ENCODE results near the gene IFNL3.

Gene IFNL3

GRCh38 chr19:39196860-39197562 lies 47.8 kb downstream of the IFNL3 start, which contains the start of gene NCCRP1:
Gene NCCRP1, plus strand, starts transcription at chr19:39196964. Its CDS starts 19 bp downstream, at chr19:39196983.
- Histone ChIP-seq H3K27me3 (ENCODE audit: low read depth, low read length) (peaks cover 7% of the 10 kb centered on the region), H3K9ac (ENCODE audit: low read length) (no peak within 1 kb of the TSS), H3K4me3 (ENCODE audit: low read length) (no peak within 1 kb of the TSS)

DNA sequence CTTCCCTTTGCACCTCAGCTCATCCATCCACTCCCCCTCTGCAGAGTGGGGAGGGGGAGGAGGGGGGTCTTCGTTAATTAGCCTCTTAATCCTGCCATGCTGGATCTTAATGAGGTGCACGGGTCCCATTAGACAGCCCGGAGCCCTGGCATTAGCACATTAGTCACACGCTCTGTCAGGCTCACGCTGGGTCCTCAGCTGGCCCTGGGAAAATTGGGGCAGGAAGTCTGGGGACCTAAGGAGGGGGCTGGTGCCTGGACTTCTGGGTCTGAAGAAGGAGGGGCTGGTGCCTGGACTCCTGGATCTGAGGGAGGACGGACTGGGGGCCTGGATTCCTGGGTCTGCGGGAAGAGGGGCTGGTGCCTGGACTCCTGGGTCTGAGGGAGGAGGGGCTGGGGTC lies 48.5 kb downstream of the IFNL3 start:
- no peak for TF ChIP-seq EZH2phosphoT487 (IDR thresholded peaks at IDR 0.05; ENCODE audit: low read depth)
- no peak for TF ChIP-seq CTCF (IDR thresholded peaks at IDR 0.05; ENCODE audit: low read depth, low read length)
- Histone ChIP-seq H4K20me1 (ENCODE audit: insufficient read depth, low read length) (no peaks in the 10 kb centered on the region), H3K4me3 (ENCODE audit: low read length) (no peak overlapping the region), H3K9me3 (ENCODE audit: insufficient read depth, low read length) (no peaks in the 10 kb centered on the region), H3K4me2 (ENCODE audit: low read length) (no peak overlapping the region), H3K36me3 (replicated peaks; ENCODE audit: low read depth, low read length) (no peaks in the 10 kb centered on the region), H3K27ac (ENCODE audit: low read length) (no peak overlapping the region), H3K9ac (ENCODE audit: low read length) (no peak overlapping the region), H3K79me2 (ENCODE audit: low read length) (no peaks in the 10 kb centered on the region), H2AFZ (ENCODE audit: low read depth, low read length) (no peak overlapping the region), H3K27me3 (ENCODE audit: low read depth, low read length) (peaks cover 7% of the 10 kb centered on the region), H3K4me1 (ENCODE audit: low read length) (no peaks in the 10 kb centered on the region; the same call in 1 of the 2 replicates)

More at GRCh38 chr19:39196860-39197562, 47.8 kb downstream of the IFNL3 start, which contains the start of gene NCCRP1:
- no peak within 1 kb of the TSS for H3K27ac ChIP-seq (ENCODE audit: low read length)
- H3K9me3 ChIP-seq (ENCODE audit: insufficient read depth, low read length), result no peaks in the 10 kb centered on the region
- H2AFZ ChIP-seq (ENCODE audit: low read depth, low read length), result no peak within 1 kb of the TSS
- no peaks in the 10 kb centered on the region for H3K79me2 ChIP-seq (ENCODE audit: low read length)
- H3K4me1 ChIP-seq (ENCODE audit: low read length), result no peaks in the 10 kb centered on the region; the same call in 1 of the 2 replicates
- H3K4me2 ChIP-seq (ENCODE audit: low read length), result no peak within 1 kb of the TSS
- no peaks in the 10 kb centered on the region for H3K36me3 ChIP-seq (replicated peaks; ENCODE audit: low read depth, low read length)
- TF ChIP-seq CTCF (IDR thresholded peaks at IDR 0.05; ENCODE audit: low read depth, low read length), result no peak
- no peaks in the 10 kb centered on the region for H4K20me1 ChIP-seq (ENCODE audit: insufficient read depth, low read length)

GRCh38 chr19:39195755-39196154 lies 49.1 kb downstream of the IFNL3 start:
- Histone ChIP-seq H3K79me2 (ENCODE audit: low read length) (no peaks in the 10 kb centered on the region), H3K27ac (ENCODE audit: low read length) (no peak overlapping the region), H3K4me3 (ENCODE audit: low read length) (no peak overlapping the region), H3K4me2 (ENCODE audit: low read length) (no peak overlapping the region), H3K9me3 (ENCODE audit: insufficient read depth, low read length) (no peaks in the 10 kb centered on the region), H3K27me3 (ENCODE audit: low read depth, low read length) (peaks cover 7% of the 10 kb centered on the region), H3K36me3 (replicated peaks; ENCODE audit: low read depth, low read length) (no peaks in the 10 kb centered on the region), H3K4me1 (ENCODE audit: low read length) (no peaks in the 10 kb centered on the region; the same call in 1 of the 2 replicates), H3K9ac (ENCODE audit: low read length) (no peak overlapping the region), H4K20me1 (ENCODE audit: insufficient read depth, low read length) (no peaks in the 10 kb centered on the region), H2AFZ (ENCODE audit: low read depth, low read length) (no peak overlapping the region)
- no peak for TF ChIP-seq EZH2phosphoT487 (IDR thresholded peaks at IDR 0.05; ENCODE audit: low read depth)
- no peak for TF ChIP-seq CTCF (IDR thresholded peaks at IDR 0.05; ENCODE audit: low read depth, low read length)

GRCh38 chr19:39194832-39195542 lies 49.8 kb downstream of the IFNL3 start:
- Histone ChIP-seq H3K4me3 (ENCODE audit: low read length) (no peak overlapping the region), H3K27me3 (ENCODE audit: low read depth, low read length) (peaks cover 7% of the 10 kb centered on the region), H3K36me3 (replicated peaks; ENCODE audit: low read depth, low read length) (no peaks in the 10 kb centered on the region), H3K79me2 (ENCODE audit: low read length) (no peaks in the 10 kb centered on the region), H3K9me3 (ENCODE audit: insufficient read depth, low read length) (no peaks in the 10 kb centered on the region), H3K27ac (ENCODE audit: low read length) (no peak overlapping the region), H2AFZ (ENCODE audit: low read depth, low read length) (no peak overlapping the region; the same call in 1 of the 2 replicates), H3K4me1 (ENCODE audit: low read length) (no peaks in the 10 kb centered on the region; the same call in 1 of the 2 replicates), H3K9ac (ENCODE audit: low read length) (no peak overlapping the region), H3K4me2 (ENCODE audit: low read length) (no peak overlapping the region), H4K20me1 (ENCODE audit: insufficient read depth, low read length) (no peaks in the 10 kb centered on the region)
- TF ChIP-seq EZH2phosphoT487 (IDR thresholded peaks at IDR 0.05; ENCODE audit: low read depth) (no peak), CTCF (IDR thresholded peaks at IDR 0.05; ENCODE audit: low read depth, low read length) (no peak)

All from OCI-LY3 (cell line).